Myocyte (in vitro differentiated cells): ENCODE data around the gene COL27A1. TPM values are rescaled to one million over a fixed set of nuclear protein-coding genes. Genes with fewer than 3 reads are reported as not detected.
A peak's percentile ranks its signal among the peaks of the same experiment; 100 is the strongest.
"Not testable (repeated sequence)": the region's sequence is repeated elsewhere in the genome, so short reads cannot be mapped to it uniquely, and the experiment has no call there.

Experiments
- DNase-seq: peaks from one replicate; pipeline ENCODE4 v3.0.0-alpha.2; 2012; ENCODE audit warnings: low read depth
- total RNA-seq: library from RNA; depleted of rRNA; stranded (reverse); fragments of >200 nt; gene quantifications from 2 replicates; pipeline ENCODE4 v1.2.3, GENCODE V29; 2014

Gene COL27A1
- total RNA-seq, 1 donor from 2014 or later: 2.9 TPM

DNA sequence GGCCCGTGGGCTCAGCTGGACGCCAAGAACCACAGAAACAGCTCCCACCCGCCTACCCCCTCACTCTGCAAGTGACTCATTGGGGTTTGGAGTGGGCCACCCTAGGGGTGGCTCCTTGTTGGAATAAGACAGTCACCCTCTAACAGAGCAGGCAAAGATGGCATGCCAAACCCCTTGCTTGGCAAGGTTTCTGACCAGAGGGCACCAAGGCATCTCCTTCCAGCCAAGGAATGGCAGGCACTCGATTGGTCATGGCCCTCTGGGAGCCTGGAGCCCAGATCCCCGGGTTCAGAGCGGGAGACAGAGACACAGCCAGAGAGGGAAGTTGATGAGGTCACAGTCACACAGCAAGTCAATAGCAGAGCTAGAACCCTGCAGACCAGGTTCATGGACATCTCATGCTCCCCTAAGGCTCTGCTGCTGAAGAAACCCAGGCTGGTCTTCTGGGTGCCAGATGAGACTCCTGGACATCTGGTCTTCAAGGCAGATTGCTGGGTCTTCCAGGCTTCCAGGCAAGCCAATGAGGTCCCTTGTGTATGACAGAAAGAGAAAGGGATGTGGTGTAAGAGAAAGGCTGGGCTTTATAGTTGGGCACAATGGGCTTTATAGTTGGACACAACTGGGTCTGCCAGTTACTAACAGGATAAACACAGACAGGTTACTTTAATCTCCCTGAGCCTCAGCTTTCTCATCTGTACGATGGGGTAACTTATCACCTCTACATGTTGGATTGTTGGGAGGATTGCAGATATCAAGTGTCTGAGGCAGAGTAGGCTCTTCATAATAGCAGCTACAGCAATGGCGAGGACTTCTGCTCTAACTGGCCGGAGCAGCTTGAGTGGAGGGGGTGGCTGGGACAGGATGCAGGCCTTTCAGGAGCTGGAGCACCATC is 33.0 kb upstream of the COL27A1 start:
- DNase-seq: peak; percentile 61

GRCh38 chr9:114123031-114123977 is 32.0 kb upstream of the COL27A1 start:
- peak; percentile 43 for DNase-seq

DNA sequence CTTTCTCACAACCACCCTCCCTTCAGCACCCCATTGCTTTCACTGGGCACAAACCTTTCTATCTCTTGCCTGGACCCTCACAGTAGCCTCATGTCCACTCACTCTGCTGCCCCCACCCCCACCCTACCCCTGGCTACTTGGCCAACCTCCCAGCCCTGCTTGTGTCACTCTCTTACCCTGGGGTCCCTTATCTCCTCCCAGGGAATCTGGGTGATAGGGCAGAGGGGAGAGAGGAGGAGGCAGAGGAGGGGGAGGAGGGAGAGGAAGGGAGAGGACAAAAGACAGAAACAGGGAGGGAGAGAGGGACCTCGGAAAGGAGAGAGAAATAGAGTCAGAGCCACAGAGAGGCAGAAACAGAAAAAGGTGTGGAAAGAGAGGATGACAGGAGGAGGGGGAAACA is 31.2 kb upstream of the COL27A1 start:
- DNase-seq: no peak

GRCh38 chr9:114124666-114125475 is 30.5 kb upstream of the COL27A1 start:
- no peak for DNase-seq

DNA sequence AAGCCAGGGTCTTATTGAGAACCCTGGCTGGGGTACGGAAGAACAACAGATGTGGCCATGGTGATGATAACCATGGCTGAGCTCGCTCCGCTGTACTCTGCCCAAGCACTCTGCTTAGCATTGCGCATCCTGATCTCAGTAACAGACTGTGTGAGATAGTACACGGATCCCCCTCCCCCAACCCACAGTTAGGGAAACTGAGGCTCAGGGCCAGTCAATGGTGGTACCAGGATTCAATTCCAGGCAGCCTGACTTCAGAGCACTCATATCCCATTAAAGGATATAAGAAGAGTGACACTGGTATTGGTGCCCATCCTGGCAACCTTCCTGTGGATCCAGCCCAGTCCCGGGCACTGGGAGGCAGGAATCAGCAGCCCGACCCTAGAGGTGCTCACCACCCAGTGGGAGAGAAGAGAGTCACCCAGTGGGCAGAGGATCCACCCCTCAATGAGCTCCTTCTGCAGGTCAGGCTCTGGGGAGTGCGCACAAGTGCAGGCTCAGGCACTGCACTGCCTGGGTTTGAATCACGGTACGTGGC is 29.8 kb upstream of the COL27A1 start:
- DNase-seq: no peak

DNA sequence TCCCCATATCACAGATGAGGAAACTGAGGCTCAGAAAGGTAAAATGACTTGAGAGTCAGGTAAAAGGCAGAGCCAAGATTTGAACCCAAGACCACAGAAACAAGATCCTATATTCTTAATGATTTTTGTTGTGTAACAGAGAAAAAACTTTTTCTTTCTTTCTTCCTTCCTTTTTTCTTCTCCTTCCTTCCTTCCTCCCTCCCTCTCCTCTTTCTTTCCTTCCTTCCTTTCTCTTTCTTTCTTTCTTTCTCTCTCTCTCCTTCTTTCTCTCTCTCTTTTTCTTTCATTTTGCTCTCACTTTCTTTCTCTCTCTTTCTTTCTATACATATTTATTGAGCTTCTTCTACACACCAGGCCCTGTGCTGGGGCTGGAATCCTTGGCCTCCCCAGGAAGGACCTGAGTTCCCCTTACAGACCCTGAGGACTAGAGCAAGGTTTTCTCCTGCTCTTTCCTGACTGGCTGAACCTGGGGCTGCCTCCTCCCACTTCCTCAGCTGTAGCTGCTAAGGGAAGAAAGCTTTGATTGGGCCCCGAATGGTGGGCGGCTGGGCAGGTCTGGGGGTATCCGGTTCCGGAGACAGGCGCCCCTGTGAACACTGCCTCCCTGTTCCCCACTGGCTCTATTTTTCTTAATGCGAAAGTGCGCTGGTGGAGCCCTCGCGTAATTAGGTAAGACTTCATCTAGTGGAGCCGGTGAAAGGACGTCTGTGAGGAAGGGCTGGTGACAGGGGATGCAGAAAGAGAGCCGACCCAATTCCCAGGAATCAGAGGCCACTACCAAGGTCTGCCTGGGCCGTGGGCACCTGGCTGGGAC is 28.9 kb upstream of the COL27A1 start:
- no peak for DNase-seq

DNA sequence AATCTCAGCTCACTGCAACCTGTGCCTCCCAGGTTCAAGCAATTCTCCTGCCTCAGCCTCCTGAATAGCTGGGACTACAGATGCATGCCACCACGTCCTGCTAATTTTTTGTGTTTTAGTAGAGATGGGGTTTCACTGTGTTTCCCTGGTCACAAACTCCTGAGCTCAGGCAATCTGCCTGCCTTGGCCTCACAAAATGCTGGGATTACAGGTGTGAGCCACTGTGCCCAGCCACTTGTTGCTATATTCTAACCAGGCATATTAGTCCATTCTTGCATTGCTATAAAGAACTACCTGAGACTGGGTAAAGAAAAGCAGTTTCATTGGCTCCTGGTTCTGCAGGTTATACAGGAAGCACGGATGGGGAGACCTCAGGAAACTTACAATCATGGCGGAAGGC is 26.6 kb upstream of the COL27A1 start:
- not testable (repeated sequence) for DNase-seq

DNA sequence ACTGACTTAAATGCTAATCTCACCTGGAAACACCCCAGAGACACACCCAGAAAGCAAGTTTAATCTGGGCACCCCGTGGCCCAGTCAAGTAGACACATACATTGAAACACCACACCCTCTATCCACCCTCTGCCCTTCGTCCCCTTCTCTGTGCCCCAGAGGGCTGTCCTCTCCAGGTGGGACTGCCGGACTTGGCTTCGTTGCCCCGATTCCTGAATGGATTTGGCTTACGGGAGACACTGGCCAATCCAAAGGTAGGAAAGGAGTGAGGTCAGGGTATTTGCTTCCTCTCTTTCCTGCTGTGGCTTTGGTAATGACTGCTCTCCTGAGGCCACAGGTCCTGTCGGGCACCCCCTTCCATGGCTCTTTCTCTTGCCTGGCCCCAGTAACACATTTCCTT is 25.2 kb upstream of the COL27A1 start:
- no peak for DNase-seq

DNA sequence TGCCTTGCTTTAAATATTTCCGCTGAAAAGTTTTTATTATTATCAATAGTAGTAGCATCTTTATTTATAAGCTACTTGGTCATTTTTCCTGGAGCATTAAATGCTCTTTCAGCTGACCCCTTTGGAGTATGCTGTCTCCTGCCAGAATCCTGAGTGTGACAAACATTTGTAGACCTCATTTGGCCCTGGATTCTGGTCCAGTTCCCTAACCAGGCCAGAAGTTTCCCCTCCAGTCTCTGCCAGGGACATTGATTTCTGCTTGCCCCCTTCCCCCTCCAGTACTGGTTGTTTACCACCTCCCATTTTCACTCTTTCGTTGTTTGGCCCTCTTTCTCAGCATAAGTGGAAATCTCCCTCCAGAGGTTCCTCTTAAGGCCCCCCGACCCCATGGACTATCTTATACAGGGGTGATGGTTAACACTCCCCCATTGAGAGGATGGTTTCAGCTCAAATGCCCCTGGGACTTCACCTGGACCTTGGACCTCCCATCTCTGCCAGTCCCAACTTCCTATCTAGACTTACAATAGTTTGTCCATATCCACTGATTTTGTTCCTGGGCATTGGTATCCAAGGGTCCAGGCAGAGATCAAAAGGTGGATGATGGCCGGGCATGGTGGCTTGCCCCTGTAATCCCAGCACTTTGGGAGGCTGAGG is 24.6 kb upstream of the COL27A1 start:
- no peak for DNase-seq

GRCh38 chr9:114131808-114132549 is 23.4 kb upstream of the COL27A1 start:
- DNase-seq: peak; percentile 62

DNA sequence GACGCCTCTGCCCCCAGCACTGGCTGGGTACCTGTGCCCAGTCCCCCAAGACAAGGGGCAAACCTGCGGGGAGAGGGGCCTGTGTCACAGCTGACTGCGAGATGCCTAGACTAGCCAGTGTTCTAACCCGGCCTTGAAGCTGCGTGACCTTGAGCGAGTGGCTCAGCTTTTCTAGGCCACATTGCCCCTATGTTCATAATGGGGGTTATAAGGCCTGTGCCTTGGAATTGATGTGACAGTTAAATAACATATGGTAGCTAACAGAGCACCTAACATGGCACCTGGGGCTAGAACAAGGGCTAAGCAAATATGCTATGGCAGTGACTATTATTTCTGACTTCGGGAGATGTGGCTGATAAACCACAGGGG is 22.8 kb upstream of the COL27A1 start:
- DNase-seq: no peak

- DNase-seq: no peak
Observed at GRCh38 chr9:114134827-114135396, 20.4 kb upstream of the COL27A1 start.

- DNase-seq: no peak
Observed at GRCh38 chr9:114137831-114138230, 17.5 kb upstream of the COL27A1 start.

DNA sequence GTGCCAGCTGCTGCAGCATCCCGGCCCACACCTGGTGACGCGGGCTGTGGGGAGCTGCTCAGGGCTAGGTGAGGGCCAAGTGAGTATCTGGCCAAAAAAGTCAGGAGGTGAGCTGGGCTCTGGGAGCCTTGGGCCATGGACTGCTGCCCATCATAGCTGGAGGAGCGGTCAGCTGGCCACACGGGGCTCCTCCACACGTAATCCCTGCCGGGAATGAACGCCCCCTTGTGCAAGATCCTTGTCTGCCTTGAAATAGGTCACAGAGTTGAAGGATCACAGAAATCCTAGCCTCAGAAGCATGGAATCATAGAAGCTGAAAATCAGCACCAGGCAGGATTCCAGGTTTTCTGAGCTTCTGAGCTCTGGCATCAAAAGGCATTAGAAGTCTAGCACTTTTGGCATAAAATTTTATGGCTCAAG is 16.8 kb upstream of the COL27A1 start:
- no peak for DNase-seq

GRCh38 chr9:114139071-114139470 is 16.3 kb upstream of the COL27A1 start:
- no peak for DNase-seq

GRCh38 chr9:114140401-114140800 is 14.9 kb upstream of the COL27A1 start:
- no peak for DNase-seq

DNA sequence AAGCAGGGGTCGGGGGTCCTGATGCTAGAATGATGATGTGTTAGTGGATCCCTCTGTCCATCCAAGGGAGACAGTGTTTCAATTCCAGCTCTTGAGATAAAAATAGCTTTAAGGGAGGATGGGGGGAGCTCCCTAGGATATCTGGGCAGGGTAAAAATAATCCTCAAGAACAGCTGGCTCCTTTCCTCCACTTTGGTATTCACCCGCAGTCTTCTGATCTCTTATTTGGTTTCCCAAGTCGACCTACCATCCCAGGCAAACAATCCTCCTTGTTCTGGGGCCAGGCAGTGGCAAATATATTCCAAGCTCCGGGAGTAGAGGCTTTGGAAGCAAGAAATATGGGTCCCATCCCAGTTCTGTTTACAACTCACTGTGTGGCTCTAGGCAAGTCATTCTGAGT is 14.5 kb upstream of the COL27A1 start:
- peak; percentile 89 for DNase-seq
